ENCODE results near the gene CHST3.

The CHST3 gene

GRCh38 chr10:71989661-71990454 is 25.7 kb downstream of the CHST3 start:
- TF ChIP-seq ISL1 (CRISPR knock-in tag; IDR thresholded peaks at IDR 0.05) (peak; percentile 8; the same call in 1 of the 2 replicates), GLIS3 (CRISPR knock-in tag; IDR thresholded peaks at IDR 0.05) (no peak), OSR1 (CRISPR knock-in tag; IDR thresholded peaks at IDR 0.05) (no peak)
- no peak for ATAC-seq

GRCh38 chr10:71990706-71991269 is 26.6 kb downstream of the CHST3 start:
- ATAC-seq, result no peak

GRCh38 chr10:71995449-71995848 is 31.3 kb downstream of the CHST3 start:
- TF ChIP-seq SNAI2 (CRISPR knock-in tag; IDR thresholded peaks at IDR 0.05), result no peak
- TF ChIP-seq ZFP3 (CRISPR knock-in tag; IDR thresholded peaks at IDR 0.05), result no peak
- no peak for TF ChIP-seq ARNTL (CRISPR knock-in tag; IDR thresholded peaks at IDR 0.05; ENCODE audit: borderline replicate concordance, low read depth)
- TF ChIP-seq ESRRG (CRISPR knock-in tag; IDR thresholded peaks at IDR 0.05), result no peak
- TF ChIP-seq TSHZ2 (CRISPR knock-in tag; IDR thresholded peaks at IDR 0.05), result no peak
- TF ChIP-seq PPARA (CRISPR knock-in tag; IDR thresholded peaks at IDR 0.05; ENCODE audit: borderline replicate concordance), result no peak
- ATAC-seq, result no peak

More at GRCh38 chr10:71990706-71991269, 26.6 kb downstream of the CHST3 start:
- TF ChIP-seq TSHZ2 (CRISPR knock-in tag; IDR thresholded peaks at IDR 0.05) (no peak), ZC3H10 (CRISPR knock-in tag; IDR thresholded peaks at IDR 0.05) (no peak), CSDC2 (CRISPR knock-in tag; IDR thresholded peaks at IDR 0.05) (no peak), PPARA (CRISPR knock-in tag; IDR thresholded peaks at IDR 0.05; ENCODE audit: borderline replicate concordance) (no peak), ESRRG (CRISPR knock-in tag; IDR thresholded peaks at IDR 0.05) (no peak)

- ATAC-seq, result no peak
- TF ChIP-seq OSR1 (CRISPR knock-in tag; IDR thresholded peaks at IDR 0.05) (no peak), CSDC2 (CRISPR knock-in tag; IDR thresholded peaks at IDR 0.05) (no peak), TCF4 (CRISPR knock-in tag; IDR thresholded peaks at IDR 0.05; ENCODE audit: borderline replicate concordance) (no peak), CREB5 (CRISPR knock-in tag; IDR thresholded peaks at IDR 0.05; ENCODE audit: low read depth) (no peak)
Observed at GRCh38 chr10:71995887-71996575, 31.8 kb downstream of the CHST3 start.

- no peak for ATAC-seq
- TF ChIP-seq ARNTL (CRISPR knock-in tag; IDR thresholded peaks at IDR 0.05; ENCODE audit: borderline replicate concordance, low read depth), result no peak
- no peak for TF ChIP-seq ZFP3 (CRISPR knock-in tag; IDR thresholded peaks at IDR 0.05)
- TF ChIP-seq CREB5 (CRISPR knock-in tag; IDR thresholded peaks at IDR 0.05; ENCODE audit: low read depth), result no peak
- no peak for TF ChIP-seq PPARA (CRISPR knock-in tag; IDR thresholded peaks at IDR 0.05; ENCODE audit: borderline replicate concordance)
- TF ChIP-seq TCF4 (CRISPR knock-in tag; IDR thresholded peaks at IDR 0.05; ENCODE audit: borderline replicate concordance), result no peak
- TF ChIP-seq POU6F1 (CRISPR knock-in tag; IDR thresholded peaks at IDR 0.05; ENCODE audit: borderline replicate concordance, low read depth), result no peak
- no peak for TF ChIP-seq ZNF70 (CRISPR knock-in tag; IDR thresholded peaks at IDR 0.05)
- no peak for TF ChIP-seq SNAI2 (CRISPR knock-in tag; IDR thresholded peaks at IDR 0.05)
- TF ChIP-seq ISL1 (CRISPR knock-in tag; IDR thresholded peaks at IDR 0.05), result no peak
- no peak for TF ChIP-seq RARB (CRISPR knock-in tag; IDR thresholded peaks at IDR 0.05)
- TF ChIP-seq OSR1 (CRISPR knock-in tag; IDR thresholded peaks at IDR 0.05), result no peak
Observed at GRCh38 chr10:71996592-71997371, 32.6 kb downstream of the CHST3 start.

All from SK-N-SH treated with all-trans-retinoic acid at 6 μM for 48 hours (cell line).